ENCODE data around the gene LY6G6C. TPM values are rescaled to one million over a fixed set of nuclear protein-coding genes. Genes with fewer than 3 reads are reported as not detected.
"Not testable (repeated sequence)": the region's sequence is repeated elsewhere in the genome, so short reads cannot be mapped to it uniquely, and the experiment has no call there.

The LY6G6C gene
- total RNA-seq, 2 experiments from 2014 or later = not detected

GRCh38 chr6:31709157-31709556, 12.4 kb downstream of the LY6G6C start:
- H3K36me3 Mint-ChIP-seq (ENCODE audit: low read depth); H3K4me1 Mint-ChIP-seq (ENCODE audit: low read depth); DNase-seq; H3K4me3 Mint-ChIP-seq; intact Hi-C loops (cut with micrococcal nuclease); H3K27ac Mint-ChIP-seq; H3K9me3 Mint-ChIP-seq; H3K27me3 Mint-ChIP-seq (ENCODE audit: low read depth): not testable (repeated sequence)
- CTCF ChIA-PET = interaction anchor here (0.6 kb wide), 1 partner anchor 243 kb away, joined by 3 read pairs; no protein-coding TSS in a partner anchor

DNA sequence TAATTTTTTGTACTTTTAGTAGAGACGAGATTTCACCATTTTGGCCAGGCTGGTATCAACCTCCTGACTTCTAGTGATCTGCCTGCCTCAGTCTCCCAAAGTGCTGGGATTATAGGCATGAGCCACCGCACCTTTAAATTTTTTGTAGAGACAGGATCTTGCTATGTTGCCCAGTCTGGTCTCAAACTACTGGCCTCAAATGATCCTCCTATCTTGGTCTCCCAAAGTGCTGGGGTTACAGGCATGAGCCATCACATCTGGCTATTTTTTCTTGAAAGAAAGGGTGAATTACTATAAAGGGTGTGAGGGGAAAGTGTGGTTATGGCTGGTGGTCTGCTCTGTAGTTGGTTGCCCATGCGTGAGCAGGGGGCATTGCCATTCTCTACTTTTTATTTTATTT, 13.3 kb downstream of the LY6G6C start:
- DNase-seq = no peak
- no peak overlapping the region for H3K27ac Mint-ChIP-seq
- intact Hi-C loops (cut with micrococcal nuclease) = no loop called here
- H3K36me3 Mint-ChIP-seq (ENCODE audit: low read depth) = no peaks in the 10 kb centered on the region
- H3K4me3 Mint-ChIP-seq = no peak overlapping the region
- H3K27me3 Mint-ChIP-seq (ENCODE audit: low read depth) = no peaks in the 10 kb centered on the region
- no peaks in the 10 kb centered on the region for H3K9me3 Mint-ChIP-seq
- CTCF ChIA-PET = no interaction called here
- peaks cover 8% of the 10 kb centered on the region for H3K4me1 Mint-ChIP-seq (ENCODE audit: low read depth)

GRCh38 chr6:31707701-31708100, 13.8 kb downstream of the LY6G6C start:
- Mint-ChIP-seq H3K27me3 (ENCODE audit: low read depth) (no peaks in the 10 kb centered on the region), H3K4me1 (ENCODE audit: low read depth) (peaks cover 8% of the 10 kb centered on the region), H3K27ac (no peak overlapping the region), H3K4me3 (no peak overlapping the region), H3K36me3 (ENCODE audit: low read depth) (no peaks in the 10 kb centered on the region), H3K9me3 (no peaks in the 10 kb centered on the region)
- intact Hi-C loops (cut with micrococcal nuclease) = no loop called here
- no peak for DNase-seq
- CTCF ChIA-PET = no interaction called here

DNA sequence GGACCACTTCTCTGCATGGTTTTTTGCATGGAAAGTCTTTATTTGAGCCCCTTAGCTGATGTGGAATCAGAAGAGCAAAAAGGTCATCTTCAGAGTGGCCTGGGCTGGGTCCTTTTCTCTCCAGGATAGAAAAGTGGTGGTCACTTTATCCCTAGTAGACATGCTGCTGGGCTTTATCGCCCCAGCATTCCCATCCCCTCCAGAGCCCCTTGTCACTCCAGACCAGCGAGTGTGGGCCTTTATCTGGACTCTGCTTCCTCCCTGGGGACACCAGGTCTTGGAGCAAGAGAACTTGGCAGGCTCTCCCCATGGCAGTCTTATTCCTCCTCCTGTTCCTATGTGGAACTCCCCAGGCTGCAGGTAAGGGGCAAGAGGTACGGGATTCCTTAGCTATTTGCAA, 14.9 kb downstream of the LY6G6C start, which contains the start of gene LY6G6F:
LY6G6F (plus strand) TSS at position 268 of the 400 bp plus-strand sequence; CDS start at position 309, 41 bp downstream.
- DNase-seq = no peak
- peaks cover 5% of the 10 kb centered on the region for H3K36me3 Mint-ChIP-seq (ENCODE audit: low read depth)
- no peaks in the 10 kb centered on the region for H3K27me3 Mint-ChIP-seq (ENCODE audit: low read depth)
- H3K4me1 Mint-ChIP-seq (ENCODE audit: low read depth) = peaks cover 16% of the 10 kb centered on the region
- H3K27ac Mint-ChIP-seq = no peak within 1 kb of the TSS
- no peaks in the 10 kb centered on the region for H3K9me3 Mint-ChIP-seq
- intact Hi-C loops (cut with micrococcal nuclease) = no loop called here
- no peak within 1 kb of the TSS for H3K4me3 Mint-ChIP-seq
- CTCF ChIA-PET = interaction anchor here (1.1 kb wide), 1 partner anchor 32 kb away, joined by 3 read pairs; no protein-coding TSS in a partner anchor

DNA sequence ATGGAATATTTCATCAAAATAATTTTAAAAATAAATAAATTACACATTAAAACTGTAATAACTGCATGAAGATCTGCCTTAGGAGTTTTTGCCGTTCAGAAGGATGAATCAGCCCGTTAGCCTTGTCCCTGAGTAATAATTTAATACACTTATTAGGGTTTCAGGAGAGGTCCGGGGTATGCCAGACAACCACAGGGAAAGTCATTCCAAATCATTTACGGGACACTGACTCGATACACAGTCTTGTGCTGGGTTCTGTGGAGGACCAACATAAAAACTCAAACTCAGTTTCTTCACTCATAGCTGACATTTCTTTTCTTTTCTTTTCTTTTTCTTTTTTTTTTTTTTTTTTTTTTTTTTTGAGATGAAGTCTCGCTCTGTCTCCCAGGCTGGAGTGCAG, 15.6 kb downstream of the LY6G6C start:
- no peaks in the 10 kb centered on the region for H3K9me3 Mint-ChIP-seq
- H3K4me3 Mint-ChIP-seq = no peak overlapping the region
- H3K4me1 Mint-ChIP-seq (ENCODE audit: low read depth) = peaks cover 18% of the 10 kb centered on the region
- no peak for DNase-seq
- intact Hi-C loops (cut with micrococcal nuclease) = no loop called here
- CTCF ChIA-PET = interaction anchor here (1.1 kb wide), 1 partner anchor 33 kb away, joined by 3 read pairs; no protein-coding TSS in a partner anchor
- peaks cover 5% of the 10 kb centered on the region for H3K36me3 Mint-ChIP-seq (ENCODE audit: low read depth)
- no peak overlapping the region for H3K27ac Mint-ChIP-seq
- no peaks in the 10 kb centered on the region for H3K27me3 Mint-ChIP-seq (ENCODE audit: low read depth)

GRCh38 chr6:31702819-31703716, 18.5 kb downstream of the LY6G6C start, which contains the start of gene ABHD16A:
Gene ABHD16A, minus strand, starts transcription at chr6:31703324. Its CDS starts 43 bp downstream, at chr6:31703281.
- H3K4me3 Mint-ChIP-seq = peak within 1 kb of the TSS; percentile 99

GRCh38 chr6:31702405-31702818, 19.1 kb downstream of the LY6G6C start:
- DNase-seq = peak; percentile 72
- peak overlapping the region; percentile 99 for H3K4me3 Mint-ChIP-seq
- no peaks in the 10 kb centered on the region for H3K27me3 Mint-ChIP-seq (ENCODE audit: low read depth)
- H3K36me3 Mint-ChIP-seq (ENCODE audit: low read depth) = peaks cover 10% of the 10 kb centered on the region
- CTCF ChIA-PET = interaction anchor here (1.1 kb wide), 1 partner anchor 128 kb away, joined by 4 read pairs; no protein-coding TSS in a partner anchor
- intact Hi-C loops (cut with micrococcal nuclease) = no loop called here
- peaks cover 26% of the 10 kb centered on the region for H3K4me1 Mint-ChIP-seq (ENCODE audit: low read depth)
- no peaks in the 10 kb centered on the region for H3K9me3 Mint-ChIP-seq
- H3K27ac Mint-ChIP-seq = peak overlapping the region; percentile 97

More at GRCh38 chr6:31702819-31703716, 18.5 kb downstream of the LY6G6C start, which contains the start of gene ABHD16A:
- Mint-ChIP-seq H3K27me3 (ENCODE audit: low read depth) (no peaks in the 10 kb centered on the region), H3K27ac (peak within 1 kb of the TSS; percentile 97), H3K36me3 (ENCODE audit: low read depth) (peaks cover 5% of the 10 kb centered on the region), H3K4me1 (ENCODE audit: low read depth) (peaks cover 21% of the 10 kb centered on the region), H3K9me3 (no peaks in the 10 kb centered on the region)
- intact Hi-C loops (cut with micrococcal nuclease) = loop anchor here (1.0 kb wide), 9 partner anchors 35 to 475 kb away; partner anchors contain the start of genes ATF6B, BAG6, NFKBIL1 and PRRC2A
- DNase-seq = peak; percentile 99
- CTCF ChIA-PET = interaction anchor here (0.8 to 1.1 kb wide), 4 partner anchors 22 to 127 kb away, joined by 3 to 5 read pairs (median 4); partner anchors contain the start of gene LY6G5C

GRCh38 chr6:31701666-31702404, 19.7 kb downstream of the LY6G6C start:
- Mint-ChIP-seq H3K27me3 (ENCODE audit: low read depth) (no peaks in the 10 kb centered on the region), H3K36me3 (ENCODE audit: low read depth) (peaks cover 13% of the 10 kb centered on the region), H3K4me3 (peak overlapping the region; percentile 99), H3K9me3 (no peaks in the 10 kb centered on the region), H3K27ac (peak overlapping the region; percentile 97), H3K4me1 (ENCODE audit: low read depth) (peaks cover 28% of the 10 kb centered on the region)
- CTCF ChIA-PET = no interaction called here
- intact Hi-C loops (cut with micrococcal nuclease) = no loop called here
- DNase-seq = peak; percentile 7

- H3K4me3 Mint-ChIP-seq = no peak overlapping the region
- peaks cover 18% of the 10 kb centered on the region for H3K36me3 Mint-ChIP-seq (ENCODE audit: low read depth)
- no peaks in the 10 kb centered on the region for H3K9me3 Mint-ChIP-seq
- H3K27ac Mint-ChIP-seq = no peak overlapping the region
- intact Hi-C loops (cut with micrococcal nuclease) = no loop called here
- CTCF ChIA-PET = no interaction called here
- peaks cover 28% of the 10 kb centered on the region for H3K4me1 Mint-ChIP-seq (ENCODE audit: low read depth)
- no peak for DNase-seq
- H3K27me3 Mint-ChIP-seq (ENCODE audit: low read depth) = no peaks in the 10 kb centered on the region
Measured at GRCh38 chr6:31700740-31701401, 20.7 kb downstream of the LY6G6C start.

DNA sequence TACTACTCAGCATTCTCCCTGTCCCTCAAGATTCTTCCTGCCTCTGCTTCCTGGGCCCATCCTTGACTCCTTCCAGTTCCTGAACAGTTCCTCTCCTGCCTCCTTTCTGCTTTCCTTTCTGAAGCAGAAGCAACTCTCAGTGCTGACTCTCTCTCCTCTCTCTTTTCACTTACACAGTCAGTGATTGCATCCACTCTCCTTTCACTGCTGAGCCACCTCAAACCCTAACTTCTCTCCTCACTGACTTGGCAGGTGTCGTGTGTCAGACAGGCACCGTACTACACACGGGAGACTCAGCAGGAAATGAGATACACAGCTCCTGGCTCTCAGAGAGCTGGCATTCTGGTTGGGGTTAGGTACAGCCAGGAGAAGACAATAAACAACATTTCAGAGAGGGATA, 24.0 kb downstream of the LY6G6C start:
- peak overlapping the region; percentile 70 for H3K27ac Mint-ChIP-seq
- H3K27me3 Mint-ChIP-seq (ENCODE audit: low read depth) = no peaks in the 10 kb centered on the region
- H3K4me3 Mint-ChIP-seq = no peak overlapping the region
- H3K9me3 Mint-ChIP-seq = no peaks in the 10 kb centered on the region
- intact Hi-C loops (cut with micrococcal nuclease) = no loop called here
- H3K36me3 Mint-ChIP-seq (ENCODE audit: low read depth) = peaks cover 19% of the 10 kb centered on the region
- peak; percentile 32 for DNase-seq
- H3K4me1 Mint-ChIP-seq (ENCODE audit: low read depth) = peaks cover 25% of the 10 kb centered on the region
- CTCF ChIA-PET = no interaction called here

DNA sequence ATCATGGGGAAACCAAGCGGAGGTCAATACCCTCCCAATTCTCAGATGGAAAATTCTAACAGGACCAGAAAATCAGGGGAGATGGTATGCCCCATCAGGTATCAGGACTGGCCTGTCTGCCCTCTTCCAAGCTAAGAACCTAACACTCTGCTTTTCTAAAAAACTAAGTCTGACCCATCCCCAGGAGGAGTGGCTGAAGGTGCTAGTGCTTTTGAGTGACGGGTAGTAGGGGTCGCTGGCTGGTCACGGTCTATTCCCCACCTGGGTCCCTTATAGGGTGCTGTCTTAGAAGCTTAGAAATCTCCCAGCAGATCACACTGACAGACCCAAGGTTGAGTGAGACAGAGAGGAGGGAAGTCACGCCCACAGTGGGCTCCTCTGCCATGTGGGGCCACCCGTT, 28.0 kb downstream of the LY6G6C start:
- intact Hi-C loops (cut with micrococcal nuclease) = no loop called here
- H3K27ac Mint-ChIP-seq = no peak overlapping the region

GRCh38 chr6:31692886-31693285, 28.7 kb downstream of the LY6G6C start:
- intact Hi-C loops (cut with micrococcal nuclease) = no loop called here
- no peaks in the 10 kb centered on the region for H3K27me3 Mint-ChIP-seq (ENCODE audit: low read depth)
- no peak overlapping the region for H3K4me3 Mint-ChIP-seq
- H3K4me1 Mint-ChIP-seq (ENCODE audit: low read depth) = peaks cover 10% of the 10 kb centered on the region
- H3K9me3 Mint-ChIP-seq = no peaks in the 10 kb centered on the region
- DNase-seq = no peak
- no peak overlapping the region for H3K27ac Mint-ChIP-seq
- peaks cover 19% of the 10 kb centered on the region for H3K36me3 Mint-ChIP-seq (ENCODE audit: low read depth)
- CTCF ChIA-PET = no interaction called here

More for the DNA sequence above, 28.0 kb downstream of the LY6G6C start:
- CTCF ChIA-PET = interaction anchor here (2.3 kb wide), 1 partner anchor 12 kb away, joined by 6 read pairs; the partner anchor contains the start of gene LY6G5C
- H3K4me1 Mint-ChIP-seq (ENCODE audit: low read depth) = peaks cover 12% of the 10 kb centered on the region
- H3K27me3 Mint-ChIP-seq (ENCODE audit: low read depth) = no peaks in the 10 kb centered on the region
- DNase-seq = no peak
- H3K4me3 Mint-ChIP-seq = no peak overlapping the region
- H3K36me3 Mint-ChIP-seq (ENCODE audit: low read depth) = peaks cover 20% of the 10 kb centered on the region
- no peaks in the 10 kb centered on the region for H3K9me3 Mint-ChIP-seq
